Astrocyte of the cerebellum (primary cell): Measurements from ENCODE around the gene ADISSP.

Source experiments
- DNase-seq: peaks from one replicate; pipeline ENCODE4 v3.0.0-alpha.2; 2011; ENCODE audit warnings: low read depth
- H3K4me3 ChIP-seq: 2 replicates; pipeline ENCODE4 v1.5.1; 2011; ENCODE audit warnings: mild to moderate bottlenecking, low read depth, low read length, moderate library complexity
- CTCF ChIP-seq: IDR thresholded peaks from 2 replicates; pipeline ENCODE4 v1.5.1; 2012; ENCODE audit warnings: low read length, low read depth, moderate library complexity, mild to moderate bottlenecking; ENCODE audit errors: missing control alignments
- in situ Hi-C: cut with HindIII; loops from 2 replicates; pipeline ENCODE4 v1.10.0; 2017; ENCODE audit warnings: low sequenced_read_pairs

Gene ADISSP

GRCh38 chr20:3751305-3751674 lies 16.3 kb downstream of the ADISSP start:
- no peak for DNase-seq
- TF ChIP-seq CTCF, result peak; percentile 9
- no peak overlapping the region for H3K4me3 ChIP-seq
- in situ Hi-C loops, result no loop called here

- in situ Hi-C loops, result no loop called here
- TF ChIP-seq CTCF, result peak; percentile 80
- DNase-seq, result no peak
- H3K4me3 ChIP-seq, result peak overlapping the region; percentile 13
Observed at GRCh38 chr20:3749689-3750531, 17.6 kb downstream of the ADISSP start.

- no peak for DNase-seq
- H3K4me3 ChIP-seq, result no peak overlapping the region
- TF ChIP-seq CTCF, result no peak
- in situ Hi-C loops, result no loop called here
Observed at GRCh38 chr20:3749087-3749688, 18.4 kb downstream of the ADISSP start.

GRCh38 chr20:3748073-3748472 lies 19.5 kb downstream of the ADISSP start:
- no peak for TF ChIP-seq CTCF
- in situ Hi-C loops, result no loop called here
- no peak for DNase-seq
- H3K4me3 ChIP-seq, result no peak overlapping the region

- H3K4me3 ChIP-seq, result no peak overlapping the region
- DNase-seq, result no peak
- in situ Hi-C loops, result no loop called here
- TF ChIP-seq CTCF, result no peak
Observed at GRCh38 chr20:3747471-3747870, 20.1 kb downstream of the ADISSP start.

GRCh38 chr20:3745686-3746173 lies 21.8 kb downstream of the ADISSP start:
- no peak for DNase-seq
- TF ChIP-seq CTCF, result no peak
- no peak overlapping the region for H3K4me3 ChIP-seq
- in situ Hi-C loops, result no loop called here
